Thoracic aorta (tissue), 2 donors: ENCODE results near the gene PRPF38A. TPM values are rescaled to one million over a fixed set of nuclear protein-coding genes. Genes with fewer than 3 reads are reported as not detected.
A peak's percentile ranks its signal among the peaks of the same experiment; 100 is the strongest.

Experiments used
- ATAC-seq: fragments of 150-250 bp; one replicate; pipeline ENCODE4 v1.8.0; 2017; ENCODE audit warnings: low read depth; ENCODE audit not compliant: insufficient number of reproducible peaks, low FRiP score
- DNase-seq: peaks from one replicate; pipeline ENCODE4 v3.0.0-alpha.2; 2020; ENCODE audit warnings: low spot score
- H3K27ac ChIP-seq, 2 donors: fragments of 200-600 bp; sonication (generic); 1 replicate in 1 of 2; 2 replicates in 1 of 2; pipeline ENCODE4 v1.5.1; 2016; ENCODE audit warnings: mild to moderate bottlenecking in 2 of 2, moderate library complexity in 2 of 2
- H3K27me3 ChIP-seq: fragments of 200-600 bp; sonication (generic); replicated peaks from 2 replicates; pipeline ENCODE4 v1.6.0; 2016; ENCODE audit warnings: mild to moderate bottlenecking; ENCODE audit not compliant: insufficient read depth
- H3K36me3 ChIP-seq: fragments of 200-600 bp; sonication (generic); one replicate; pipeline ENCODE4 v1.5.1; 2016
- H3K4me1 ChIP-seq, 2 donors: fragments of 200-600 bp; sonication (generic); 1 replicate in 1 of 2; 2 replicates in 1 of 2; pipeline versions ENCODE4 v1.5.1 to v1.6.0; 2016; ENCODE audit warnings: low read depth in 2 of 2, mild to moderate bottlenecking in 1 of 2; ENCODE audit not compliant: control insufficient read depth in 1 of 2
- H3K4me3 ChIP-seq: fragments of 200-600 bp; sonication (generic); 2 replicates; pipeline ENCODE4 v1.5.1; 2016; ENCODE audit warnings: mild to moderate bottlenecking
- H3K9me3 ChIP-seq: fragments of 200-600 bp; sonication (generic); 2 replicates; pipeline ENCODE4 v1.5.1; 2016
- CTCF ChIP-seq: fragments of 200-600 bp; sonication (generic); IDR thresholded peaks from one replicate; pipeline ENCODE4 v1.5.1; 2019; ENCODE audit warnings: antibody characterized with exemption
- total RNA-seq, 2 donors: library from RNA; depleted of rRNA; stranded (reverse); fragments of >200 nt; gene quantifications; one replicate each; pipeline versions ENCODE4 v1.1.0 to v1.2.3, GENCODE V29; 2016

Gene PRPF38A
- total RNA-seq, 2 donors from 2014 or later, result 18.1 to 27.4 TPM

- DNase-seq (no peak), ATAC-seq (no peak)
- no peak overlapping the region for H3K4me3 ChIP-seq
- TF ChIP-seq CTCF, result no peak
- no peak overlapping the region for H3K27ac ChIP-seq
- H3K36me3 ChIP-seq, result no peaks in the 10 kb centered on the region
- no peaks in the 10 kb centered on the region for H3K27me3 ChIP-seq
- H3K4me1 ChIP-seq, result peaks cover 5 to 11% of the 10 kb centered on the region in 2 donors
- no peaks in the 10 kb centered on the region for H3K9me3 ChIP-seq
Observed at GRCh38 chr1:52400131-52400530, 4.3 kb upstream of the PRPF38A start.

DNA sequence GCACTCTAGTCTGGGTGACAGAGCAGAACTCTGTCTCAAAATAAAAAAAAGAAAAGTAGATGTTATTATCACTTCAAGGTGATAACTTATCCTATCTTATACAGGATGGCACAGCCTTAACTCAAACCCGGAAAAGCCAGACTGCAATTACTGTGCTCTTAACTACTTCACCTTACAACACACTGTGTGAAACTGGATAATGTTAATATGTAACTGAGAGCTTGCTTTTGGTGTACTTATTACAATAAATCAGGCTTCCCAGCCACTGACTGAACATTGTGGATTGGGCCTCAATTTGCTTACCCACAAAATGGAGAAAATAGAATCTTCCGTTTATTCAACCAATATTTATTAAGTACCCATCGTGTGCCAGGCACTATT lies 1.6 kb upstream of the PRPF38A start:
- no peak for DNase-seq
- no peak for TF ChIP-seq CTCF
- no peak overlapping the region for H3K27ac ChIP-seq

GRCh38 chr1:52403566-52404115 lies 761 bp upstream of the PRPF38A start:
- no peak for TF ChIP-seq CTCF
- Histone ChIP-seq H3K36me3 (peaks cover 4% of the 10 kb centered on the region), H3K27ac (peak overlapping the region in 1 of 2 donors; percentile 82), H3K4me3 (peak overlapping the region; percentile 95), H3K27me3 (no peaks in the 10 kb centered on the region), H3K4me1 (peaks cover 14 to 24% of the 10 kb centered on the region in 2 donors), H3K9me3 (no peaks in the 10 kb centered on the region)
- ATAC-seq, result no peak
- DNase-seq, result no peak

More for the DNA sequence above, 1.6 kb upstream of the PRPF38A start:
- Histone ChIP-seq H3K27me3 (no peaks in the 10 kb centered on the region), H3K36me3 (no peaks in the 10 kb centered on the region), H3K9me3 (no peaks in the 10 kb centered on the region), H3K4me3 (no peak overlapping the region), H3K4me1 (peaks cover 14 to 24% of the 10 kb centered on the region in 2 donors)
- no peak for ATAC-seq

DNA sequence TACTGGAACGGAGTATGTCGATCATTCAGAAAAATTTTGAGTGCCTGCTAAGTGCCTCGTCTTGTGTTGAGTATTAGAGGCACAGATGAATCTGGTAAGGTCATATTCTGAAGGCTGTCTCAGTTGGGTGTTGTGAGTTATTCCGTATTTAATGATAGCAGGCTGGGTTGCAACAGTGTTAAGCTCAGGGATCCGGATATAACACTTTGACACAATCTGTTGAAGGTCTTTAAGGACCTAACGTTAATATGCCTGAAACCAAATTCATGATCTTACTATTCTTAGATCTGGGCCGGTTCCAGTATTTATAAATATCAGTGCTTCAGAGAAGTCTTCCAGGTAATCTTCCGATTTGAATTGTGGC lies 555 bp downstream of the PRPF38A start:
- Histone ChIP-seq H3K4me1 (peaks cover 14 to 24% of the 10 kb centered on the region in 2 donors), H3K4me3 (peak overlapping the region; percentile 95), H3K27ac (peak overlapping the region; percentile 82 to 90), H3K9me3 (no peaks in the 10 kb centered on the region), H3K27me3 (no peaks in the 10 kb centered on the region), H3K36me3 (peaks cover 12% of the 10 kb centered on the region)
- ATAC-seq (no peak), DNase-seq (no peak)
- TF ChIP-seq CTCF, result no peak

DNA sequence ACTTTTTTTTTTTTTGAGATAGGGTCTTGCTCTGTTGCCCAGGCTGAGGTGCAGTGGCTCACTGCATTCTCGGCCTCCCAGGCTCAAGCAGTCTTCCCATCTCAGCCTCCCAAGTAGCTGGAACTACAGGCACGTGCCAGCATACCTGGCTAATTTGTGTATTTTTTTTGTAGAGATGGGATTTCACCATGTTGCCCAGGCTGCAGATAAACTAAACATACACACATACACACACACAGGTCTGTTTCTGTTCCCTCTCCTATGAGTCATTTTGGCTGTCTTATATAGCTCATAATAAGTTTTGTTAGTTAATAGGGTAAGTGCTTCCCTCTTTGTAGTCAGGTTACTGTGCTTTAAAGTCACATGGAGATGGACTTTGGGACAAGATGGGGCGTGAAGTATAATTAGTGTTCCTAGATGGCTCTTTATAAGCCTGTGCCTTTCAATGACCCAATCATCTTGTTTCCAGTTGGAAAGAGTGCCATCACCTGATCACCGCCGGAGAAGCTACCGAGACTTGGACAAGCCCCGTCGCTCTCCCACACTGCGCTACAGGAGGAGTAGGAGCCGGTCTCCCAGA lies 9.1 kb downstream of the PRPF38A start:
- no peak overlapping the region for H3K4me3 ChIP-seq
- H3K9me3 ChIP-seq, result no peaks in the 10 kb centered on the region
- no peaks in the 10 kb centered on the region for H3K27me3 ChIP-seq
- no peaks in the 10 kb centered on the region for H3K4me1 ChIP-seq
- no peak for TF ChIP-seq CTCF
- DNase-seq (no peak), ATAC-seq (no peak)
- no peak overlapping the region for H3K27ac ChIP-seq
- peaks cover 81% of the 10 kb centered on the region for H3K36me3 ChIP-seq
